HepG2 (cell line): Measurements from ENCODE around the gene TMEM222.

Experiments used
- POLR2A ChIP-seq, 2 experiments: IDR thresholded peaks; 2 replicates each; pipeline ENCODE4 v1.6.1; 2011; ENCODE audit warnings: low read depth in 2 of 2, low read length in 2 of 2, mild to moderate bottlenecking in 1 of 2, moderate library complexity in 1 of 2; ENCODE audit not compliant: insufficient read depth in 1 of 2
- ZNF253 ChIP-seq: sonication (generic); formaldehyde crosslinking; IDR thresholded peaks from 2 replicates; pipeline ENCODE4 v1.8.0; 2022; ENCODE audit warnings: mild to moderate bottlenecking, missing genetic modification reagents, borderline replicate concordance
- ZNF850 ChIP-seq: sonication (generic); formaldehyde crosslinking; conservative IDR thresholded peaks from 2 replicates; pipeline ENCODE4 v1.9.0; 2021; ENCODE audit warnings: mild to moderate bottlenecking, missing genetic modification reagents
- TF ChIP-seq, protein P1 (sequence below): sonication (generic); formaldehyde crosslinking; IDR thresholded peaks from 2 replicates; pipeline ENCODE4 v1.5.0; 2020; ENCODE audit warnings: mild to moderate bottlenecking, missing genetic modification reagents, moderate library complexity

- TF ChIP-seq ZNF253 (CRISPR knock-in tag) (no peak), ZNF850 (CRISPR knock-in tag) (no peak), POLR2A (IDR thresholded peaks at IDR 0.05; ENCODE audit: insufficient read depth in 1 of 2, low read depth in 2 of 2, low read length in 2 of 2) (no peak)
- TF ChIP-seq, protein P1, sequence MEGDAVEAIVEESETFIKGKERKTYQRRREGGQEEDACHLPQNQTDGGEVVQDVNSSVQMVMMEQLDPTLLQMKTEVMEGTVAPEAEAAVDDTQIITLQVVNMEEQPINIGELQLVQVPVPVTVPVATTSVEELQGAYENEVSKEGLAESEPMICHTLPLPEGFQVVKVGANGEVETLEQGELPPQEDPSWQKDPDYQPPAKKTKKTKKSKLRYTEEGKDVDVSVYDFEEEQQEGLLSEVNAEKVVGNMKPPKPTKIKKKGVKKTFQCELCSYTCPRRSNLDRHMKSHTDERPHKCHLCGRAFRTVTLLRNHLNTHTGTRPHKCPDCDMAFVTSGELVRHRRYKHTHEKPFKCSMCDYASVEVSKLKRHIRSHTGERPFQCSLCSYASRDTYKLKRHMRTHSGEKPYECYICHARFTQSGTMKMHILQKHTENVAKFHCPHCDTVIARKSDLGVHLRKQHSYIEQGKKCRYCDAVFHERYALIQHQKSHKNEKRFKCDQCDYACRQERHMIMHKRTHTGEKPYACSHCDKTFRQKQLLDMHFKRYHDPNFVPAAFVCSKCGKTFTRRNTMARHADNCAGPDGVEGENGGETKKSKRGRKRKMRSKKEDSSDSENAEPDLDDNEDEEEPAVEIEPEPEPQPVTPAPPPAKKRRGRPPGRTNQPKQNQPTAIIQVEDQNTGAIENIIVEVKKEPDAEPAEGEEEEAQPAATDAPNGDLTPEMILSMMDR (CRISPR knock-in tag): no peak
These were observed 20.3 kb upstream of the TMEM222 start for GRCh38 chr1:27301582-27302199.
